KMS-11 (cell line): ENCODE data around the gene FAHD2A.

Source experiments
- H2AFZ ChIP-seq: fragments of 200-600 bp; sonication (generic); 2 replicates; pipeline ENCODE4 v1.6.1; 2016; ENCODE audit warnings: antibody characterized with exemption, mixed run types, low read depth
- H3K27ac ChIP-seq: fragments of 200-600 bp; sonication (generic); 2 replicates; pipeline ENCODE4 v1.6.1; 2016; ENCODE audit warnings: mild to moderate bottlenecking, mixed run types
- H3K27me3 ChIP-seq: fragments of 200-600 bp; sonication (generic); 2 replicates; pipeline ENCODE4 v1.6.1; 2017; ENCODE audit warnings: mild to moderate bottlenecking, low read depth, mixed run types, moderate library complexity; ENCODE audit not compliant: insufficient read depth
- H3K36me3 ChIP-seq: fragments of 200-600 bp; sonication (generic); 2 replicates; pipeline ENCODE4 v1.6.1; 2017; ENCODE audit warnings: mild to moderate bottlenecking, mixed run types; ENCODE audit not compliant: insufficient read depth
- H3K4me1 ChIP-seq: fragments of 200-600 bp; sonication (generic); 2 replicates; pipeline ENCODE4 v1.6.1; 2016; ENCODE audit warnings: mild to moderate bottlenecking, low read depth, mixed run types; ENCODE audit not compliant: poor library complexity, severe bottlenecking
- H3K4me2 ChIP-seq: fragments of 200-600 bp; sonication (generic); 2 replicates; pipeline ENCODE4 v1.7.0; 2016; ENCODE audit warnings: mild to moderate bottlenecking, mixed run types
- H3K4me3 ChIP-seq: fragments of 200-600 bp; sonication (generic); IDR thresholded peaks from 2 replicates; pipeline ENCODE4 v1.6.1; 2017; ENCODE audit warnings: low read depth, low read length, mixed read lengths; ENCODE audit not compliant: insufficient read depth
- H3K79me2 ChIP-seq: fragments of 200-600 bp; sonication (generic); 2 replicates; pipeline ENCODE4 v1.6.1; 2016; ENCODE audit warnings: low read depth, mixed run types; ENCODE audit not compliant: insufficient read depth
- H3K9ac ChIP-seq: fragments of 200-600 bp; sonication (generic); 2 replicates; pipeline ENCODE4 v1.6.1; 2016; ENCODE audit warnings: mild to moderate bottlenecking, mixed run types
- H4K20me1 ChIP-seq: fragments of 200-600 bp; sonication (generic); 2 replicates; pipeline ENCODE4 v1.6.1; 2016; ENCODE audit warnings: mild to moderate bottlenecking, mixed run types; ENCODE audit not compliant: insufficient read depth
- TF ChIP-seq, protein P1 (sequence below): fragments of 200-600 bp; sonication (generic); conservative IDR thresholded peaks from 2 replicates; pipeline ENCODE4 v1.6.1; 2017; ENCODE audit warnings: low read depth, mild to moderate bottlenecking, antibody characterized with exemption, low read length, moderate library complexity, mixed read lengths

Gene FAHD2A

DNA sequence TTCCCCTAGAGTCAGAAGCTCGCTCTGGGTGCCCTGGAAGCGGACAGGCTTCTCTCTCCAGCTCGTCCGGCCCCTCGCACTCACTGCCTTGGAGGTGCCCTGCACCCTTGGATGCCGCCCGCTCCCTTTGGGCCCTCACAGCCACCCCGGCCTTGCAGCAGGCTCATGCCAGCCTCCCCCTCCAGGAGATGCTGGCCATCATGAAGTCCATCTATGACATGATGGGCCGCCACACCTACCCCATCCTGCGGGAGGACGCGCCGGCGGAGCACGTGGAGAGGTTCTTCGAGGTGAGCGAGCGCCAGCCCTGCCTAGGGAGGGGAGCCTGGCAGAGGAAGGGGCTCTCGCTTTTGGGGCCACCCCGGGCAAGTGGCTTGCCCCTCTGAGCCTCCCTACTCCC, 20.3 kb upstream of the FAHD2A start:
- Histone ChIP-seq H3K27ac (no peak overlapping the region), H3K4me3 (no peak overlapping the region), H4K20me1 (no peaks in the 10 kb centered on the region), H3K4me2 (no peak overlapping the region), H2AFZ (no peak overlapping the region), H3K79me2 (no peaks in the 10 kb centered on the region), H3K4me1 (no peaks in the 10 kb centered on the region), H3K36me3 (no peaks in the 10 kb centered on the region), H3K27me3 (no peaks in the 10 kb centered on the region), H3K9ac (no peak overlapping the region)
- TF ChIP-seq, protein P1, sequence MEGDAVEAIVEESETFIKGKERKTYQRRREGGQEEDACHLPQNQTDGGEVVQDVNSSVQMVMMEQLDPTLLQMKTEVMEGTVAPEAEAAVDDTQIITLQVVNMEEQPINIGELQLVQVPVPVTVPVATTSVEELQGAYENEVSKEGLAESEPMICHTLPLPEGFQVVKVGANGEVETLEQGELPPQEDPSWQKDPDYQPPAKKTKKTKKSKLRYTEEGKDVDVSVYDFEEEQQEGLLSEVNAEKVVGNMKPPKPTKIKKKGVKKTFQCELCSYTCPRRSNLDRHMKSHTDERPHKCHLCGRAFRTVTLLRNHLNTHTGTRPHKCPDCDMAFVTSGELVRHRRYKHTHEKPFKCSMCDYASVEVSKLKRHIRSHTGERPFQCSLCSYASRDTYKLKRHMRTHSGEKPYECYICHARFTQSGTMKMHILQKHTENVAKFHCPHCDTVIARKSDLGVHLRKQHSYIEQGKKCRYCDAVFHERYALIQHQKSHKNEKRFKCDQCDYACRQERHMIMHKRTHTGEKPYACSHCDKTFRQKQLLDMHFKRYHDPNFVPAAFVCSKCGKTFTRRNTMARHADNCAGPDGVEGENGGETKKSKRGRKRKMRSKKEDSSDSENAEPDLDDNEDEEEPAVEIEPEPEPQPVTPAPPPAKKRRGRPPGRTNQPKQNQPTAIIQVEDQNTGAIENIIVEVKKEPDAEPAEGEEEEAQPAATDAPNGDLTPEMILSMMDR, result no peak

DNA sequence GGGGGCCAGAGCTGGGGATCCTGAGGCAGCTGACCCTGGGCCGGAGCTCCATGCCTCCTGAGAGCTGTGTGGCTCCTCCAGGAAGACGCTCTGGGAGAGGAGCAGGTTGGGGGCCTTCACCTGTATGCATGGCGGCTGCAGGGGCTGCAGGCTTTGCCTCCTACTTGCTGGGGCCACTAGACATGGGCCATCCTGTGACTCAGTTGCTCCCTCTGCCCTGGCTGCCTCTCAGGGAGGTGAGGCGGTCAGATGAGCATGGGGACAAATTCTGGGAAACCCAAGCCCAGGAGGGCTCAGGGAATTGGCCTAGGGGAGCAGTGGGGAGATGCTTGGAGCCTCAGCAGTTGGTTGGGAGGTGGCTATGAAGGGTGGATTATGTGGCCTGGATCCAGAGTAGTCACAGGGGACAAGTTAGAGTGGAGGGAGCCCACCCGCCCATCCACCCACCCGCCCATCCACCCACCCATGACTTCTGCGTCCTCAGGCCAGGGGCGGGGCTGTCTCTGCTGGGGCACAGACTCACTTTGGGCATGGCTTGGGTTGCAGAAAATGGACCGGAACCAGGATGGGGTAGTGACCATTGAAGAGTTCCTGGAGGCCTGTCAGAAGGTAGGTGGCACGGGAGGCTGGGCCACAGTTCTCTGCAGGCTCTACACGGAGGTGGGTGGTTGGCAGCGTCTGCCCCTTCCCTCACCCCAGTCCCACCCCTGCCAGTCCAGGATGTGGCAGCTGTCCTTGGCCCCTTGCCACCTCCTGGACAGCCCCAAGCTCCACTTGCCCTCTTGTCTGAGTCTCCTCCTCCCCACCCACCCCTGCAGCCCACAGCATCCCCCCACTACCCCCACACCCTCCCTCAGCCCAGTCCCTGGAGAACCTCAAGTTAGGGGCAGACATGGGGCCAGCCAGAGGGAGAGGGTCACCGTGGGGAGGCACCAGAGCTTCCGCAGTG, 19.5 kb upstream of the FAHD2A start:
- TF ChIP-seq, protein P1, result no peak
- H3K27ac ChIP-seq, result no peak overlapping the region
- no peaks in the 10 kb centered on the region for H3K36me3 ChIP-seq
- no peak overlapping the region for H3K9ac ChIP-seq
- H3K4me2 ChIP-seq, result no peak overlapping the region
- H3K79me2 ChIP-seq, result no peaks in the 10 kb centered on the region
- no peaks in the 10 kb centered on the region for H3K27me3 ChIP-seq
- H3K4me3 ChIP-seq, result no peak overlapping the region
- H4K20me1 ChIP-seq, result no peaks in the 10 kb centered on the region
- no peaks in the 10 kb centered on the region for H3K4me1 ChIP-seq
- H2AFZ ChIP-seq, result no peak overlapping the region

DNA sequence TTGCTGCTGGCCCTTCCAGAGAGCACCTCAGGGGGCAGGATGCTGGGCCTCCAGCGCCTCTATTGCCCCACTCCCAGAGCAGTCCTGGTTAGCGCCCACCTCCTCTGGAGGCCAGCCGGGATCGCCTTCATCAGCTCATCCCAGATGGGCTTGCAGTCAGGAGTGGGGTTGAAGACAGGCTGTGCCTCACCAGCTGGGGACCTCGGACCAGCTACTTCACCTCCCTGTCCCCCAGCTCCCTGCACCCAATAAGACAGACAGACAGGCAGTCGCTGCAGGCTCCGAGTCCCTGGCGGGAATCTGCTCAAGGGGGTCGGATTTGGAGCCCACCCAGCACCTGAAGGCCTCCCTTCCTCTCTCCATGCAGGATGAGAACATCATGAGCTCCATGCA, 18.9 kb upstream of the FAHD2A start:
- TF ChIP-seq, protein P1, result no peak
- H3K4me2 ChIP-seq, result no peak overlapping the region

DNA sequence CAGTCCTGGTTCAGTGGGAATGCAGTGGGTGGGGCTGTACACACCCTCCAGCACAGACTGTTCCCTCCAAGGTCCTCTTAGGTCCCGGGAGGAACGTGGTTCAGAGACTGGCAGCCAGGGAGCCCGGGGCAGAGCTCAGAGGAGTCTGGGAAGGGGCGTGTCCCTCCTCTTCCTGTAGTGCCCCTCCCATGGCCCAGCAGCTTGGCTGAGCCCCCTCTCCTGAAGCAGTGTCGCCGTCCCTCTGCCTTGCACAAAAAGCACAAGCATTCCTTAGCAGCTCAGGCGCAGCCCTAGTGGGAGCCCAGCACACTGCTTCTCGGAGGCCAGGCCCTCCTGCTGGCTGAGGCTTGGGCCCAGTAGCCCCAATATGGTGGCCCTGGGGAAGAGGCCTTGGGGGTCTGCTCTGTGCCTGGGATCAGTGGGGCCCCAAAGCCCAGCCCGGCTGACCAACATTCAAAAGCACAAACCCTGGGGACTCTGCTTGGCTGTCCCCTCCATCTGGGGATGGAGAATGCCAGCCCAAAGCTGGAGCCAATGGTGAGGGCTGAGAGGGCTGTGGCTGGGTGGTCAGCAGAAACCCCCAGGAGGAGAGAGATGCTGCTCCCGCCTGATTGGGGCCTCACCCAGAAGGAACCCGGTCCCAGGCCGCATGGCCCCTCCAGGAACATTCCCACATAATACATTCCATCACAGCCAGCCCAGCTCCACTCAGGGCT, 17.5 kb upstream of the FAHD2A start:
- H3K79me2 ChIP-seq, result no peaks in the 10 kb centered on the region
- H3K27ac ChIP-seq, result no peak overlapping the region
- no peak overlapping the region for H3K4me2 ChIP-seq
- no peak overlapping the region for H3K4me3 ChIP-seq
- no peaks in the 10 kb centered on the region for H3K4me1 ChIP-seq
- no peak overlapping the region for H3K9ac ChIP-seq
- H2AFZ ChIP-seq, result no peak overlapping the region
- no peaks in the 10 kb centered on the region for H3K27me3 ChIP-seq
- H3K36me3 ChIP-seq, result no peaks in the 10 kb centered on the region
- H4K20me1 ChIP-seq, result no peaks in the 10 kb centered on the region
- TF ChIP-seq, protein P1, result no peak

More for the DNA sequence above, 18.9 kb upstream of the FAHD2A start:
- H3K27me3 ChIP-seq, result no peaks in the 10 kb centered on the region
- no peak overlapping the region for H3K9ac ChIP-seq
- no peak overlapping the region for H3K27ac ChIP-seq
- no peak overlapping the region for H2AFZ ChIP-seq
- H3K4me3 ChIP-seq, result no peak overlapping the region
- H3K79me2 ChIP-seq, result no peaks in the 10 kb centered on the region
- no peaks in the 10 kb centered on the region for H3K4me1 ChIP-seq
- H4K20me1 ChIP-seq, result no peaks in the 10 kb centered on the region
- H3K36me3 ChIP-seq, result no peaks in the 10 kb centered on the region
